NCI-H187 (cell line): Measurements from ENCODE around the gene ZNF618.

Experiments used
- DNase-seq, 2 experiments: peaks; one replicate each; lab custom pipeline; 2025; lab: John Stamatoyannopoulos, UW

The ZNF618 gene

DNA sequence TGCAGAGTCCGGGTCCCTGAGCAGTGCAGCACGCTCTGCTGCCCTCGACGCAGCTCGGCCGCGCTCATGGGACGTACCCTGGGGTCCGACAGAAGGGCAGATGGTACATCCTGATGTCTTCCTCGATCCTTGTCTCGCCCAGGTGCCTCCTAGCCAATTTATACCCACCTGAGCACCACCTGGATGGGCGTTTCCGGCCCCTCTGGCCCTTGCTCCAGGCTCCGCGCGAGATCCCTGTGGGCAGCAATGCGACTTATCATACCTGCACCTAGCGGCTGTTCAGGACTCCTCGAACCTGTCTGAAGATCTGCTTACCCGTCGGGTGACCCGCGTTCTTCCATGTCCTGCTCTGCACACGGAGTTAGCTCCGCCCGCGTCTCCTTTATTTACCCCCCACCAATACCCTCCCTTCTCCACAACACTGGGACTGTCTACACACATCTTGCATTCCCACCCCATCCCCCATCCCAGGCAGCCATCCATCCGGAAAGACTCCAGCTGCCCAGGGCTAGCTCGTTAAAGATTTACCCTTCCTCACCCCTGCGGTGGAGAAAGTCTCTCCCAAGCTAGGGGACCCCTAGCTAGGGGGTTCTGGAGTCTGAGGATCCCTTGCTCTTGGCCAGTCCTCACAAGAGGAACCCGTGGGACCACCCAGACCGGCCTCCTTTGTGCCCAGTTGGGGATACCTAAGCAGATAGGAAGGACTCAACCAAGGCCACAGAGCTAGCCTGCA, 223.0 kb downstream of the ZNF618 start, which contains the start of gene KIF12:
KIF12 (minus strand) TSS at position 357 of the 733 bp plus-strand sequence; CDS start at position 341, 16 bp downstream.
- DNase-seq = no peak

- no peak for DNase-seq
Measured at GRCh38 chr9:114099669-114100270, 223.7 kb downstream of the ZNF618 start.

- DNase-seq = no peak
Measured at GRCh38 chr9:114100536-114100935, 224.4 kb downstream of the ZNF618 start.

DNA sequence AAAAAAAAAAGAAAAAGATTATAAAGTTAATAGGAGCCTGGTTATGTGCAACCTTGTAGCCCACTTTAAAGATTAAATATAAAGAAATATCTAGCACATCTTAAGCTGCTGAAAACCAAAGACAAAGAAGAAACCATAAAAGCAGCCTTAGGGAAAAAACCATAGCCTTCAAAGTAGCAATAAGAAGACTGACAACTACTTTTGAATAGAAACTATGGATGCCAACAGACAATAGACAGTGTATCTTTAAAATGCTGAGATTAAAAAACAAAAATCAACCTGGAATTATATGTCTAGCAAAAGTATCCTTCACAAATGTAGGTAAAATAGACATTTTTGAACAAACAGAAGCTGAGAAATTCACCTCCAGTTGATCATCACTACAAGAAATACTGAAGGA, 226.4 kb downstream of the ZNF618 start:
- DNase-seq = no peak

GRCh38 chr9:114105236-114105635, 229.1 kb downstream of the ZNF618 start:
- DNase-seq = no peak
